ENCODE measurements around the gene M1AP. TPM values are rescaled to one million over a fixed set of nuclear protein-coding genes. Genes with fewer than 3 reads are reported as not detected.

The M1AP gene
- total and polyA plus RNA-seq, 2 of the 4 experiments (the other 2 are of a cell fraction): 0.03 TPM; not detected in 1

DNA sequence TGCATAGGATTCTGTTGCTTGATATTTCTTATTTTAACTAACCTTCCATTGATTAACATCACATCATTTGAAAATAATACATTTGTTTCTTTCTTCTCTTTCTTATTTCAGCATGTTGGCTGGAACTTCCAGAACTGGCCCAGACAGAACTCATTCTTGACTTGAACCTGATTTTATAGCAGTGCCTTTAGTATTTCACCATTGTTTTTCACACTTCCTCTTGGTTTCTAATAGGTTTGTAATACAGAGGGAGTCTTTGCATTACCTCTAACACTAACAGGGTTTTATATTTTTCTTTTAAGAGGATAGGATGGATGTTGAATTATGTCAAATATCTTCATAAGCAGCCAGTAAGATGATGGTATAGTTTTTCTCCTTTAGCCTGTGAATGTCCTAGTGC lies 45.1 kb upstream of the M1AP start:
- dilution Hi-C loops (cut with HindIII; ENCODE audit: low sequenced_read_pairs, unreplicated experiment): no loop called here
- Histone ChIP-seq H2BK120ac (ENCODE audit: low read depth, low read length) (no peak overlapping the region), H4K20me1 (ENCODE audit: insufficient read depth, low read length) (no peaks in the 10 kb centered on the region), H2AK9ac (replicated peaks; ENCODE audit: low read depth, low read length, poor library complexity) (no peak overlapping the region), H3K27ac (ENCODE audit: insufficient read depth, low read length) (no peak overlapping the region), H3K4ac (ENCODE audit: low read depth, low read length) (no peak overlapping the region), H3K36me3 (ENCODE audit: control insufficient read depth, insufficient read depth, low read length) (no peaks in the 10 kb centered on the region), H3K18ac (ENCODE audit: low read depth, low read length) (no peak overlapping the region), H2BK20ac (ENCODE audit: low read depth, low read length) (no peak overlapping the region), H3K27me3 (ENCODE audit: control insufficient read depth, insufficient read depth, low read length) (0 out of 2 replicates have a peak, but pooled peaks cover 2% of the 10 kb centered on the region), H3K9me1 (ENCODE audit: insufficient read depth, low read length) (no peaks in the 10 kb centered on the region; the same call in 1 of the 2 replicates), H4K91ac (ENCODE audit: insufficient read depth, low read depth, low read length) (no peak overlapping the region), H2AK5ac (ENCODE audit: low read depth, low read length) (no peak overlapping the region), H2AFZ (replicated peaks; ENCODE audit: low read length, poor library complexity) (no peak overlapping the region), H3K14ac (replicated peaks; ENCODE audit: low read depth, low read length) (no peak overlapping the region), H3K79me1 (ENCODE audit: low read depth in 1 of 2, low read length in 2 of 2) (no peaks in the 10 kb centered on the region), H2BK15ac (ENCODE audit: low read depth, low read length) (no peak overlapping the region), H3K23ac (ENCODE audit: low read depth, low read length) (no peak overlapping the region), H4K5ac (ENCODE audit: low read depth, low read length) (no peak overlapping the region), H2BK5ac (ENCODE audit: low read depth, low read length, poor library complexity, severe bottlenecking) (no peak overlapping the region), H3K9me3 (ENCODE audit: control insufficient read depth, insufficient read depth, low read length) (no peaks in the 10 kb centered on the region), H3K9ac (ENCODE audit: low read depth, low read length) (no peak overlapping the region), H4K8ac (ENCODE audit: low read depth in 2 of 2, low read length in 2 of 2) (no peak overlapping the region), H3K4me2 (ENCODE audit: low read depth, low read length) (no peak overlapping the region), H3K4me3 (ENCODE audit: insufficient read depth, low read depth, low read length) (no peak overlapping the region), H3K56ac (ENCODE audit: extremely low read depth, insufficient read depth, low read length) (no peak overlapping the region), H3K4me1 (ENCODE audit: control insufficient read depth, insufficient read depth, low read length) (peaks cover 19% of the 10 kb centered on the region)
- ATAC-seq (ENCODE audit: low read depth) (no peak), DNase-seq (no peak)
- no TSS peak for BruUV-seq (replicated peaks)
- intact Hi-C loops (cut with micrococcal nuclease): loop anchor here (5.0 to 10.0 kb wide), 3 partner anchors 169 to 934 kb away; no protein-coding TSS in a partner anchor
- in situ Hi-C loops (cut with MboI; ENCODE audit: low sequenced_read_pairs): loop anchor here (25.0 kb wide), 2 partner anchors 719 to 919 kb away; no protein-coding TSS in a partner anchor
- TF ChIP-seq MAFK (IDR thresholded peaks at IDR 0.05; ENCODE audit: low read depth, low read length) (no peak), POLR2A (IDR thresholded peaks at IDR 0.05; ENCODE audit: low read depth, low read length) (no peak), CHD1 (IDR thresholded peaks at IDR 0.05; ENCODE audit: low read depth, low read length) (no peak), FOS (IDR thresholded peaks at IDR 0.05; ENCODE audit: low read depth, low read length) (no peak), RAD21 (IDR thresholded peaks at IDR 0.05; ENCODE audit: low read length) (no peak), NFE2L2 (IDR thresholded peaks at IDR 0.05; ENCODE audit: low read depth, low read length) (no peak), SMC3 (IDR thresholded peaks at IDR 0.05; ENCODE audit: low read depth, low read length) (no peak)
- TF ChIP-seq, protein P1, sequence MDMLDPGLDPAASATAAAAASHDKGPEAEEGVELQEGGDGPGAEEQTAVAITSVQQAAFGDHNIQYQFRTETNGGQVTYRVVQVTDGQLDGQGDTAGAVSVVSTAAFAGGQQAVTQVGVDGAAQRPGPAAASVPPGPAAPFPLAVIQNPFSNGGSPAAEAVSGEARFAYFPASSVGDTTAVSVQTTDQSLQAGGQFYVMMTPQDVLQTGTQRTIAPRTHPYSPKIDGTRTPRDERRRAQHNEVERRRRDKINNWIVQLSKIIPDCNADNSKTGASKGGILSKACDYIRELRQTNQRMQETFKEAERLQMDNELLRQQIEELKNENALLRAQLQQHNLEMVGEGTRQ (IDR thresholded peaks at IDR 0.05; ENCODE audit: low read depth, low read length): no peak
- TF ChIP-seq, protein P2, sequence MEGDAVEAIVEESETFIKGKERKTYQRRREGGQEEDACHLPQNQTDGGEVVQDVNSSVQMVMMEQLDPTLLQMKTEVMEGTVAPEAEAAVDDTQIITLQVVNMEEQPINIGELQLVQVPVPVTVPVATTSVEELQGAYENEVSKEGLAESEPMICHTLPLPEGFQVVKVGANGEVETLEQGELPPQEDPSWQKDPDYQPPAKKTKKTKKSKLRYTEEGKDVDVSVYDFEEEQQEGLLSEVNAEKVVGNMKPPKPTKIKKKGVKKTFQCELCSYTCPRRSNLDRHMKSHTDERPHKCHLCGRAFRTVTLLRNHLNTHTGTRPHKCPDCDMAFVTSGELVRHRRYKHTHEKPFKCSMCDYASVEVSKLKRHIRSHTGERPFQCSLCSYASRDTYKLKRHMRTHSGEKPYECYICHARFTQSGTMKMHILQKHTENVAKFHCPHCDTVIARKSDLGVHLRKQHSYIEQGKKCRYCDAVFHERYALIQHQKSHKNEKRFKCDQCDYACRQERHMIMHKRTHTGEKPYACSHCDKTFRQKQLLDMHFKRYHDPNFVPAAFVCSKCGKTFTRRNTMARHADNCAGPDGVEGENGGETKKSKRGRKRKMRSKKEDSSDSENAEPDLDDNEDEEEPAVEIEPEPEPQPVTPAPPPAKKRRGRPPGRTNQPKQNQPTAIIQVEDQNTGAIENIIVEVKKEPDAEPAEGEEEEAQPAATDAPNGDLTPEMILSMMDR (conservative IDR thresholded peaks at IDR 0.05; ENCODE audit: low read depth, low read length): no peak
- TF ChIP-seq, protein P3, sequence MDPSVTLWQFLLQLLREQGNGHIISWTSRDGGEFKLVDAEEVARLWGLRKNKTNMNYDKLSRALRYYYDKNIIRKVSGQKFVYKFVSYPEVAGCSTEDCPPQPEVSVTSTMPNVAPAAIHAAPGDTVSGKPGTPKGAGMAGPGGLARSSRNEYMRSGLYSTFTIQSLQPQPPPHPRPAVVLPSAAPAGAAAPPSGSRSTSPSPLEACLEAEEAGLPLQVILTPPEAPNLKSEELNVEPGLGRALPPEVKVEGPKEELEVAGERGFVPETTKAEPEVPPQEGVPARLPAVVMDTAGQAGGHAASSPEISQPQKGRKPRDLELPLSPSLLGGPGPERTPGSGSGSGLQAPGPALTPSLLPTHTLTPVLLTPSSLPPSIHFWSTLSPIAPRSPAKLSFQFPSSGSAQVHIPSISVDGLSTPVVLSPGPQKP (IDR thresholded peaks at IDR 0.05; ENCODE audit: borderline replicate concordance, low read depth, low read length): no peak
- POLR2A ChIA-PET (ENCODE audit: unreplicated experiment): no interaction called here
- CTCF ChIA-PET: no interaction called here
